Measurements from ENCODE around the gene CAMTA1.
A peak's percentile ranks its signal among the peaks of the same experiment; 100 is the strongest.

Gene CAMTA1

DNA sequence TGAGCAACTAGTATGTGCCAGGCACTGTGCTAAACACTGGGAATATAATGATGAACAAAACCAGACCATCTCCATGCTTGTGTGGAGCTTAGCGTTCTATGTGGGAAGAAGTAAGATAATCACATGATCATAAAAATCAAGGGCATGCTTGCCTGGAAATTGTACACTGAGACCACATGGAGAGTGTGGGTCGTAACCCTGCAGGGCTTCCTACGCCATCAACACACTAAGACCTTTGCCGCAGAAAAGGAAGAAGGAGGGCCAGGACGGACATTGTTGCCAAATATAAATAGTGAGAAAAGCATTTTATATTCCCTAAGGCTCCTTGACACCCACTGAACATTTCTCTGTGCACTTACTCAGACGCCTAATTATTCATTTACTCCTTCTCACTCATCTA lies 597.7 kb downstream of the CAMTA1 start (continued):
- TF ChIP-seq, protein P1, sequence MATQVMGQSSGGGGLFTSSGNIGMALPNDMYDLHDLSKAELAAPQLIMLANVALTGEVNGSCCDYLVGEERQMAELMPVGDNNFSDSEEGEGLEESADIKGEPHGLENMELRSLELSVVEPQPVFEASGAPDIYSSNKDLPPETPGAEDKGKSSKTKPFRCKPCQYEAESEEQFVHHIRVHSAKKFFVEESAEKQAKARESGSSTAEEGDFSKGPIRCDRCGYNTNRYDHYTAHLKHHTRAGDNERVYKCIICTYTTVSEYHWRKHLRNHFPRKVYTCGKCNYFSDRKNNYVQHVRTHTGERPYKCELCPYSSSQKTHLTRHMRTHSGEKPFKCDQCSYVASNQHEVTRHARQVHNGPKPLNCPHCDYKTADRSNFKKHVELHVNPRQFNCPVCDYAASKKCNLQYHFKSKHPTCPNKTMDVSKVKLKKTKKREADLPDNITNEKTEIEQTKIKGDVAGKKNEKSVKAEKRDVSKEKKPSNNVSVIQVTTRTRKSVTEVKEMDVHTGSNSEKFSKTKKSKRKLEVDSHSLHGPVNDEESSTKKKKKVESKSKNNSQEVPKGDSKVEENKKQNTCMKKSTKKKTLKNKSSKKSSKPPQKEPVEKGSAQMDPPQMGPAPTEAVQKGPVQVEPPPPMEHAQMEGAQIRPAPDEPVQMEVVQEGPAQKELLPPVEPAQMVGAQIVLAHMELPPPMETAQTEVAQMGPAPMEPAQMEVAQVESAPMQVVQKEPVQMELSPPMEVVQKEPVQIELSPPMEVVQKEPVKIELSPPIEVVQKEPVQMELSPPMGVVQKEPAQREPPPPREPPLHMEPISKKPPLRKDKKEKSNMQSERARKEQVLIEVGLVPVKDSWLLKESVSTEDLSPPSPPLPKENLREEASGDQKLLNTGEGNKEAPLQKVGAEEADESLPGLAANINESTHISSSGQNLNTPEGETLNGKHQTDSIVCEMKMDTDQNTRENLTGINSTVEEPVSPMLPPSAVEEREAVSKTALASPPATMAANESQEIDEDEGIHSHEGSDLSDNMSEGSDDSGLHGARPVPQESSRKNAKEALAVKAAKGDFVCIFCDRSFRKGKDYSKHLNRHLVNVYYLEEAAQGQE (tag by site-specific recombination; IDR thresholded peaks at IDR 0.05): no peak
- TF ChIP-seq ZFHX2 (tag by site-specific recombination; conservative IDR thresholded peaks at IDR 0.05) (no peak), ZNF394 (tag by site-specific recombination; IDR thresholded peaks at IDR 0.05; ENCODE audit: borderline replicate concordance) (no peak), ZNF544 (tag by site-specific recombination; IDR thresholded peaks at IDR 0.05) (no peak), ZFP3 (tag by site-specific recombination; IDR thresholded peaks at IDR 0.05; ENCODE audit: low read depth) (no peak)

DNA sequence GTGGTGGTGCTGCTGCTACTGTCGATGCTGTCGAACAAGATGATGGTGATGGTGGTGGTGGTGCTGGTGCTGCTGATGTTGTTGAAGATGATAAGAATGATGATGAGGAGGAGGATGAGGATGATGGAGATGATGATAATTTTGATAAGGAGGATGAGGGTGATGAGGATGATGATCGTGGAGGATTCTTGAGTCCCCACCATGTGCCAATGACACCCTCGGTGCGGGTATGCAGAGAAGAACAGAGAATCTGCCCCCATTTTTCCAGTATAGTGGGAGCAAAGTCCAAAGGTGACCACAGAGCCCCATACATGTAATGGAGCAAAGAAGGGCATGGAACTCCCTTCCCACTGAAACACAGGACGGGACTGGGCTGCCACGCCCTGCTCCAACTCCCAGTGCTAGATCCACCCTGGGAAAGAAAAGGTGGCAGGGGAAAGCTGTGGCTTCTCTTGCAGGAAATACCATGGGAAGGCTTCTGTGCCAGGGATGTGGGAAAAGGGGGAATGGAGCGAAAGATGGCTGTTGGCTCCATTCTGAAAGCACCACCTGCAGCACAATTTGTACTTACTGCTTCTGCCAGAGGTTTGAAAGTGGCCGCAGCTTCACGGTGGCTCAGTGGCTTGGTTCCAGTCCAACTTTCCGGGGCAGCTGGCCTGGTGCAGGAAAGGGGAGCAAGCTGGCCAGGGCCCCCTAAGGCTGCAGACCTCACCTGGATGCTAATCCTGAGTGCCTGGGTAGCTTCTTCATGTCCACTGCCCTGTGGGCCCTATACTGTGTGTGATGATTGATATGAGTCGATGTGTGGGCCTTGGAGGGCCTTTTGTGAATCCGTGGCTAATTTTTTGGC lies 598.6 kb downstream of the CAMTA1 start:
- H3K4me3 ChIP-seq (ENCODE audit: low read depth, low read length): no peak overlapping the region
- ChIA-PET POLR2A (no interaction called here), CTCF (no interaction called here)
- TF ChIP-seq, protein P2, sequence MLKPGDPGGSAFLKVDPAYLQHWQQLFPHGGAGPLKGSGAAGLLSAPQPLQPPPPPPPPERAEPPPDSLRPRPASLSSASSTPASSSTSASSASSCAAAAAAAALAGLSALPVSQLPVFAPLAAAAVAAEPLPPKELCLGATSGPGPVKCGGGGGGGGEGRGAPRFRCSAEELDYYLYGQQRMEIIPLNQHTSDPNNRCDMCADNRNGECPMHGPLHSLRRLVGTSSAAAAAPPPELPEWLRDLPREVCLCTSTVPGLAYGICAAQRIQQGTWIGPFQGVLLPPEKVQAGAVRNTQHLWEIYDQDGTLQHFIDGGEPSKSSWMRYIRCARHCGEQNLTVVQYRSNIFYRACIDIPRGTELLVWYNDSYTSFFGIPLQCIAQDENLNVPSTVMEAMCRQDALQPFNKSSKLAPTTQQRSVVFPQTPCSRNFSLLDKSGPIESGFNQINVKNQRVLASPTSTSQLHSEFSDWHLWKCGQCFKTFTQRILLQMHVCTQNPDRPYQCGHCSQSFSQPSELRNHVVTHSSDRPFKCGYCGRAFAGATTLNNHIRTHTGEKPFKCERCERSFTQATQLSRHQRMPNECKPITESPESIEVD (tag by site-specific recombination; IDR thresholded peaks at IDR 0.05): no peak
- TF ChIP-seq, protein P3, sequence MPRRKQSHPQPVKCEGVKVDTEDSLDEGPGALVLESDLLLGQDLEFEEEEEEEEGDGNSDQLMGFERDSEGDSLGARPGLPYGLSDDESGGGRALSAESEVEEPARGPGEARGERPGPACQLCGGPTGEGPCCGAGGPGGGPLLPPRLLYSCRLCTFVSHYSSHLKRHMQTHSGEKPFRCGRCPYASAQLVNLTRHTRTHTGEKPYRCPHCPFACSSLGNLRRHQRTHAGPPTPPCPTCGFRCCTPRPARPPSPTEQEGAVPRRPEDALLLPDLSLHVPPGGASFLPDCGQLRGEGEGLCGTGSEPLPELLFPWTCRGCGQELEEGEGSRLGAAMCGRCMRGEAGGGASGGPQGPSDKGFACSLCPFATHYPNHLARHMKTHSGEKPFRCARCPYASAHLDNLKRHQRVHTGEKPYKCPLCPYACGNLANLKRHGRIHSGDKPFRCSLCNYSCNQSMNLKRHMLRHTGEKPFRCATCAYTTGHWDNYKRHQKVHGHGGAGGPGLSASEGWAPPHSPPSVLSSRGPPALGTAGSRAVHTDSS (tag by site-specific recombination; IDR thresholded peaks at IDR 0.05): peak; percentile 76
- no peaks in the 10 kb centered on the region for H3K36me3 ChIP-seq (ENCODE audit: control insufficient read depth in 2 of 2, insufficient read depth in 1 of 2, low read length in 2 of 2)
- no peak overlapping the region for H3K27ac ChIP-seq (ENCODE audit: extremely low read depth, low read depth, low read length)
- peaks cover 7% of the 10 kb centered on the region for H3K4me1 ChIP-seq (ENCODE audit: control insufficient read depth, insufficient read depth, low read length)
- H3K9me3 ChIP-seq (ENCODE audit: control insufficient read depth, insufficient read depth, low read depth, low read length): no peaks in the 10 kb centered on the region

DNA sequence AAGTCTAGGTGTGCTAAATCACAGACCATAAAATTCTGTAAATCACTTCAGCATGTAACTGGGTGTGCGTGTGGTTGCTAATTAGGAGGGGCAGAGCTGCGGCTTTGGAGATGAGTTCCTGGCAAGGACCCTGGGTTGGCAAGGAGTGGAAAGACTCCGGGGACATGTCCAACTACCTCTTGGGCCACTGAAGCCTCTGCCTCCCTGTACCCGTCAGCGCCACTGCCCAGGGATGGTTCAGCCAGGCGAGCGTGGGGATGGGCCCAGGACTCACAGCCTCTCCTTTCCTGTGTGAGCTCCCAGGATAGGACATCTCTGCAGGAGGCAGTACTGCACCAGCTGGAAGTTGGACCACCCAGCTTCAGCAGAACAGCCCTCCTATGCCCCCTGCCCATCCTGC lies 599.4 kb downstream of the CAMTA1 start:
- Histone ChIP-seq H3K4me3 (ENCODE audit: low read depth, low read length) (no peak overlapping the region), H3K4me1 (ENCODE audit: control insufficient read depth, insufficient read depth, low read length) (peaks cover 3% of the 10 kb centered on the region), H3K9me3 (ENCODE audit: control insufficient read depth, insufficient read depth, low read depth, low read length) (no peaks in the 10 kb centered on the region), H3K27ac (ENCODE audit: extremely low read depth, low read depth, low read length) (no peak overlapping the region), H3K36me3 (ENCODE audit: control insufficient read depth in 2 of 2, insufficient read depth in 1 of 2, low read length in 2 of 2) (no peaks in the 10 kb centered on the region)
- TF ChIP-seq ZFP69B (tag by site-specific recombination; IDR thresholded peaks at IDR 0.05) (no peak), SP7 (tag by site-specific recombination; IDR thresholded peaks at IDR 0.05) (no peak), GLIS1 (tag by site-specific recombination; IDR thresholded peaks at IDR 0.05) (0 out of 2 replicates have a peak, but pooled peaks have one; percentile 15), ZNF837 (tag by site-specific recombination; IDR thresholded peaks at IDR 0.05) (no peak)
- TF ChIP-seq, protein P4, sequence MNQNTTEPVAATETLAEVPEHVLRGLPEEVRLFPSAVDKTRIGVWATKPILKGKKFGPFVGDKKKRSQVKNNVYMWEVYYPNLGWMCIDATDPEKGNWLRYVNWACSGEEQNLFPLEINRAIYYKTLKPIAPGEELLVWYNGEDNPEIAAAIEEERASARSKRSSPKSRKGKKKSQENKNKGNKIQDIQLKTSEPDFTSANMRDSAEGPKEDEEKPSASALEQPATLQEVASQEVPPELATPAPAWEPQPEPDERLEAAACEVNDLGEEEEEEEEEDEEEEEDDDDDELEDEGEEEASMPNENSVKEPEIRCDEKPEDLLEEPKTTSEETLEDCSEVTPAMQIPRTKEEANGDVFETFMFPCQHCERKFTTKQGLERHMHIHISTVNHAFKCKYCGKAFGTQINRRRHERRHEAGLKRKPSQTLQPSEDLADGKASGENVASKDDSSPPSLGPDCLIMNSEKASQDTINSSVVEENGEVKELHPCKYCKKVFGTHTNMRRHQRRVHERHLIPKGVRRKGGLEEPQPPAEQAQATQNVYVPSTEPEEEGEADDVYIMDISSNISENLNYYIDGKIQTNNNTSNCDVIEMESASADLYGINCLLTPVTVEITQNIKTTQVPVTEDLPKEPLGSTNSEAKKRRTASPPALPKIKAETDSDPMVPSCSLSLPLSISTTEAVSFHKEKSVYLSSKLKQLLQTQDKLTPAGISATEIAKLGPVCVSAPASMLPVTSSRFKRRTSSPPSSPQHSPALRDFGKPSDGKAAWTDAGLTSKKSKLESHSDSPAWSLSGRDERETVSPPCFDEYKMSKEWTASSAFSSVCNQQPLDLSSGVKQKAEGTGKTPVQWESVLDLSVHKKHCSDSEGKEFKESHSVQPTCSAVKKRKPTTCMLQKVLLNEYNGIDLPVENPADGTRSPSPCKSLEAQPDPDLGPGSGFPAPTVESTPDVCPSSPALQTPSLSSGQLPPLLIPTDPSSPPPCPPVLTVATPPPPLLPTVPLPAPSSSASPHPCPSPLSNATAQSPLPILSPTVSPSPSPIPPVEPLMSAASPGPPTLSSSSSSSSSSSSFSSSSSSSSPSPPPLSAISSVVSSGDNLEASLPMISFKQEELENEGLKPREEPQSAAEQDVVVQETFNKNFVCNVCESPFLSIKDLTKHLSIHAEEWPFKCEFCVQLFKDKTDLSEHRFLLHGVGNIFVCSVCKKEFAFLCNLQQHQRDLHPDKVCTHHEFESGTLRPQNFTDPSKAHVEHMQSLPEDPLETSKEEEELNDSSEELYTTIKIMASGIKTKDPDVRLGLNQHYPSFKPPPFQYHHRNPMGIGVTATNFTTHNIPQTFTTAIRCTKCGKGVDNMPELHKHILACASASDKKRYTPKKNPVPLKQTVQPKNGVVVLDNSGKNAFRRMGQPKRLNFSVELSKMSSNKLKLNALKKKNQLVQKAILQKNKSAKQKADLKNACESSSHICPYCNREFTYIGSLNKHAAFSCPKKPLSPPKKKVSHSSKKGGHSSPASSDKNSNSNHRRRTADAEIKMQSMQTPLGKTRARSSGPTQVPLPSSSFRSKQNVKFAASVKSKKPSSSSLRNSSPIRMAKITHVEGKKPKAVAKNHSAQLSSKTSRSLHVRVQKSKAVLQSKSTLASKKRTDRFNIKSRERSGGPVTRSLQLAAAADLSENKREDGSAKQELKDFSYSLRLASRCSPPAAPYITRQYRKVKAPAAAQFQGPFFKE (tag by site-specific recombination; IDR thresholded peaks at IDR 0.05; ENCODE audit: borderline replicate concordance): no peak
- CTCF ChIA-PET: interaction anchor here (0.6 kb wide), 1 partner anchor 153 kb away, joined by 3 read pairs; no protein-coding TSS in a partner anchor
- POLR2A ChIA-PET: no interaction called here

Measured in HEK293 (cell line).